Body of pancreas (tissue), 4 donors: ENCODE measurements around the gene RIPK4. TPM values are rescaled to one million over a fixed set of nuclear protein-coding genes. Genes with fewer than 3 reads are reported as not detected.
A peak's percentile ranks its signal among the peaks of the same experiment; 100 is the strongest.

Experiments
- ATAC-seq: fragments of 150-250 bp; one replicate; pipeline ENCODE4 v1.9.1; 2016
- DNase-seq, 4 donors: peaks; one replicate each; pipeline ENCODE4 v3.0.0-alpha.2; 2019
- H3K27ac ChIP-seq, 4 donors: fragments of 200-600 bp; sonication (generic); 1 replicate in 3 of 4; 2 replicates in 1 of 4; pipeline versions ENCODE4 v1.5.1 to v1.6.1; 2016 to 2019; ENCODE audit warnings: mild to moderate bottlenecking in 1 of 4, mixed read lengths in 1 of 4, moderate library complexity in 1 of 4
- H3K27me3 ChIP-seq, 2 donors: fragments of 200-600 bp; sonication (generic); one replicate each; pipeline ENCODE4 v1.6.0; 2016; ENCODE audit warnings: mild to moderate bottlenecking in 1 of 2
- H3K36me3 ChIP-seq, 2 donors: fragments of 200-600 bp; sonication (generic); replicated peaks in 1 of 2; 2 replicates each; pipeline ENCODE4 v1.5.1; 2016; ENCODE audit warnings: low read depth in 2 of 2; ENCODE audit not compliant: insufficient read depth in 1 of 2
- H3K4me1 ChIP-seq: fragments of 200-600 bp; sonication (generic); one replicate; pipeline ENCODE4 v1.6.0; 2016
- H3K4me3 ChIP-seq, 2 donors: fragments of 200-600 bp; sonication (generic); 1 replicate in 1 of 2; 2 replicates in 1 of 2; pipeline ENCODE4 v1.5.1; 2016 to 2019
- H3K9me3 ChIP-seq, 3 donors: fragments of 200-600 bp; sonication (generic); 1 replicate in 2 of 3; 2 replicates in 1 of 3; pipeline ENCODE4 v1.5.1; 2016
- CTCF ChIP-seq, 7 experiments: fragments of 450-650 bp in 4 of 7; fragments of 200-600 bp in 3 of 7; sonication (generic) in 3 of 7; IDR thresholded peaks; one replicate each; pipeline ENCODE4 v1.5.1; 2016 to 2019; ENCODE audit warnings: antibody characterized with exemption in 7 of 7
- POLR2A ChIP-seq, 3 donors: fragments of 450-650 bp; IDR thresholded peaks; one replicate each; pipeline ENCODE4 v1.6.1; 2016; ENCODE audit warnings: antibody characterized with exemption in 3 of 3, mild to moderate bottlenecking in 2 of 3
- WGBS, 2 donors: methylation state at CpG; one replicate each; pipeline ENCODE4 v1.1.5; 2017; 5-methylcytosine and 5-hydroxymethylcytosine counted together
- intact Hi-C: fragments of 100-400 bp; cut with DNase I; formaldehyde crosslinking; loops from one replicate; pipeline ENCODE4 v1.15.1; 2023
- total RNA-seq, 2 donors: library from RNA; depleted of rRNA; stranded (reverse); fragments of >200 nt; gene quantifications; one replicate each; pipeline ENCODE4 v1.1.0, GENCODE V29; 2016

RIPK4 gene
- total RNA-seq, 2 donors from 2014 or later, result 14.5 to 18.1 TPM

DNA sequence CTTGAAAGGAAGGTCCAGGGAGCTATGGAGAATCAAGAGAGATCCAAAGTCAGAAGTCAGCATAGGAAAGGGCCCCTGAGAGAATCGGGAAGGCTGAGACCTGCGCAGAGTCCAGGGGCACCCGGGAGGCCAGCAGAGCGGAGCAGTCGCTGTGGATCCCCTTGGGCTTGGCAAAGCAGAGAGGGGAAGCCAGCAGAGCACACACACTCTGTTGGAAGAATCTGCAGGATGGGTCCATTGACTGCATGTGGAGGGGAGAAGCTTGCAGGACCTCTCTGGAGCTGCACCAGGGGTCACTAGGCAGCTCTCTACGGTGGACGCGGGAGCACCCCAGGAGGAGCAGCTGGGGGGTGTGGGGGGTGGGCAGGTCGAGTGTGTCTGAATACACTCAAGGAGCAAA is 6.4 kb downstream of the RIPK4 start:
- no peak for ATAC-seq
- peak overlapping the region in 1 of 4 donors; percentile 92 for H3K27ac ChIP-seq
- 73 to 84% methylated on average over 9 of the region's 9 CpGs for WGBS, 2 donors
- no peak overlapping the region for H3K4me3 ChIP-seq
- TF ChIP-seq CTCF (IDR thresholded peaks at IDR 0.05) (no peak), POLR2A (IDR thresholded peaks at IDR 0.05) (no peak)
- H3K9me3 ChIP-seq, result no peaks in the 10 kb centered on the region
- H3K4me1 ChIP-seq, result peaks cover 69% of the 10 kb centered on the region
- intact Hi-C loops, result no loop called here
- no peaks in the 10 kb centered on the region for H3K27me3 ChIP-seq
- H3K36me3 ChIP-seq, result no peaks in the 10 kb centered on the region
- DNase-seq, result no peak

GRCh38 chr21:41759926-41760325 is 6.9 kb downstream of the RIPK4 start:
- TF ChIP-seq POLR2A (IDR thresholded peaks at IDR 0.05) (no peak), CTCF (IDR thresholded peaks at IDR 0.05) (no peak)
- intact Hi-C loops, result no loop called here
- no peaks in the 10 kb centered on the region for H3K27me3 ChIP-seq
- H3K27ac ChIP-seq, result peak overlapping the region in 1 of 4 donors; percentile 9
- 83 to 86% methylated on average over 5 of the region's 5 CpGs for WGBS, 2 donors
- H3K4me1 ChIP-seq, result peaks cover 65% of the 10 kb centered on the region
- no peaks in the 10 kb centered on the region for H3K9me3 ChIP-seq
- H3K4me3 ChIP-seq, result no peak overlapping the region
- ATAC-seq (no peak), DNase-seq (peak in 1 of 4 donors; percentile 5)
- no peaks in the 10 kb centered on the region for H3K36me3 ChIP-seq

DNA sequence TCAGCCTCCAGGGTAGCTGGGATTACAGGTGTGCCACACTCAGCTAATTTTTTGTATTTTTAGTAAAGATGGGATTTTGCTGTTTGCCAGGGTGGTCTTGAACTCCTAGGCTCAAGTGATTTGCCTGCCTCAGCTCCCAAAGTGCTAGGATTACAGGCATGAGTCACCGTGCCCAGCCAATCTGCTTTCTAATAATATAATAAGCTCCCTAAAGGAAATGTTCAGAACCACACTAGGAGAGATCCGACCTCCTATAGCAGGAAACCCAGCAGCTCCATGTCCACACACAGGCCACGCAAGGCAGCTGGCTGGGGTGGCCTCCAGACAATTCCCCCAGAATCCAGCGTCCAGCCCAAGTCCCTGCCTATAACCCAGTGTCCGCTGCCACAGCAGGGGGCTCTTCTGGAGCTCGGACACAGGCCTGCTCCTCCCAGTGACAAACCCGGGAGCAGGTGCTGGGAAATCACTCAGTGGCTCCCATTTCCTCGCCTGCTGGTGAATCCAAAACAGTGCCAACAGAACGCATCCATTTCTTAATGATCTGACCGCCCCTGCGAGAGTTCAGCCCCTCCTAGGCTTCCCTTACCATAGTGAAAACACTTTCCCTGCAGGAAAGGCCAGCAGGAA is 7.5 kb downstream of the RIPK4 start:
- 84 to 93% methylated on average over 6 to 11 of the region's 11 CpGs for WGBS, 2 donors
- H3K27ac ChIP-seq, result peak overlapping the region in 1 of 4 donors; percentile 9

DNA sequence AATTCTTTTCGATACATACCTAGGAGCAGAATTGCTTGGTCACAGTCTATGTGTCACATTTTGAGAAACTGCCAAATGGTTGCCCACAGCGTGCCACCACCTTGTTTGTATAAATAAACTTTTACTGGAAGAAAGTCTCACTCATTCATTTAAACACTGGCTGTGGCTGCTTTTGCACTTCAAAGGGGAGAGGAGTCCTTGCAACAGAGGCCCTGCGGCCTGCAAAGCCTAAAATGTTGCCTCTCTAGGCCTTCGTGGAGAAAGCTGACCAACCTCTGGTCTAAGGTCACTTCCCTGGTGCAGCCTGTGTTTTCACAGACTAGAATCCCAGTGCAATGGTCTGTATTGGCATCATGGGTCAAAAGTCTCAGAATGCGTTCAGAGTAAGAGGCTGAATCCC is 8.3 kb downstream of the RIPK4 start:
- TF ChIP-seq CTCF (IDR thresholded peaks at IDR 0.05) (no peak), POLR2A (IDR thresholded peaks at IDR 0.05) (no peak)
- peaks cover 63% of the 10 kb centered on the region for H3K4me1 ChIP-seq
- intact Hi-C loops, result no loop called here
- H3K4me3 ChIP-seq, result no peak overlapping the region
- 64 to 79% methylated on average over 5 of the region's 5 CpGs for WGBS, 2 donors
- no peaks in the 10 kb centered on the region for H3K36me3 ChIP-seq
- no peaks in the 10 kb centered on the region for H3K27me3 ChIP-seq
- no peaks in the 10 kb centered on the region for H3K9me3 ChIP-seq
- no peak for ATAC-seq
- no peak overlapping the region for H3K27ac ChIP-seq
- no peak for DNase-seq

More for the DNA sequence above, 7.5 kb downstream of the RIPK4 start:
- Histone ChIP-seq H3K9me3 (no peaks in the 10 kb centered on the region), H3K4me3 (no peak overlapping the region), H3K4me1 (peaks cover 64% of the 10 kb centered on the region), H3K36me3 (no peaks in the 10 kb centered on the region), H3K27me3 (no peaks in the 10 kb centered on the region)
- intact Hi-C loops, result no loop called here
- no peak for DNase-seq
- ATAC-seq, result no peak
- TF ChIP-seq CTCF (IDR thresholded peaks at IDR 0.05) (no peak), POLR2A (IDR thresholded peaks at IDR 0.05) (no peak)
